Neural cell (in vitro differentiated cells): ENCODE data around the gene UPF1. TPM values are rescaled to one million over a fixed set of nuclear protein-coding genes. Genes with fewer than 3 reads are reported as not detected.
"Not testable (repeated sequence)": the region's sequence is repeated elsewhere in the genome, so short reads cannot be mapped to it uniquely, and the experiment has no call there.

ENCODE experiments used
- H2AFZ ChIP-seq: fragments of 200-600, 300-800 bp; sonication (generic), shearing (Covaris generic); 2 replicates; pipeline ENCODE4 v1.6.0; 2014; ENCODE audit warnings: low read depth, mild to moderate bottlenecking, antibody characterized with exemption, low read length, moderate library complexity
- H3F3A ChIP-seq: fragments of 200-600 bp; shearing (Covaris generic); 2 replicates; pipeline ENCODE4 v1.6.1; 2016; ENCODE audit warnings: mild to moderate bottlenecking, moderate library complexity, mixed read lengths, antibody characterized with exemption, low read length; ENCODE audit not compliant: insufficient read depth, poor library complexity, severe bottlenecking
- H3K27ac ChIP-seq: fragments of 200-600, 300-800 bp; sonication (generic), shearing (Covaris generic); 2 replicates; pipeline ENCODE4 v1.5.1; 2014; ENCODE audit warnings: mild to moderate bottlenecking, low read length, moderate library complexity
- H3K27me3 ChIP-seq: fragments of 300-800, 200-600 bp; sonication (generic), shearing (Covaris generic); 2 replicates; pipeline ENCODE4 v1.6.0; 2014; ENCODE audit warnings: mild to moderate bottlenecking, low read depth, low read length, moderate library complexity; ENCODE audit not compliant: insufficient read depth
- H3K36me3 ChIP-seq: fragments of 300-800, 200-600 bp; sonication (generic), shearing (Covaris generic); 2 replicates; pipeline ENCODE4 v1.5.1; 2014; ENCODE audit warnings: mild to moderate bottlenecking, antibody characterized with exemption, low read length, moderate library complexity; ENCODE audit not compliant: insufficient read depth
- H3K4me2 ChIP-seq: fragments of 300-800, 200-600 bp; sonication (generic), shearing (Covaris generic); 2 replicates; pipeline ENCODE4 v1.6.0; 2014; ENCODE audit warnings: mild to moderate bottlenecking, low read length
- H3K4me3 ChIP-seq: fragments of 300-800, 200-600 bp; sonication (generic), shearing (Covaris generic); 2 replicates; pipeline ENCODE4 v1.5.1; 2014; ENCODE audit warnings: mild to moderate bottlenecking, low read length, moderate library complexity
- H3K79me2 ChIP-seq: fragments of 200-600 bp; shearing (Covaris generic); replicated peaks from 2 replicates; pipeline ENCODE4 v1.6.0; 2014; ENCODE audit warnings: mild to moderate bottlenecking, low read length, moderate library complexity; ENCODE audit not compliant: insufficient read depth
- H3K9ac ChIP-seq: fragments of 300-800, 200-600 bp; sonication (generic), shearing (Covaris generic); 2 replicates; pipeline ENCODE4 v1.6.1; 2016; ENCODE audit warnings: mild to moderate bottlenecking, low read length, mixed read lengths
- H3K9me2 ChIP-seq: fragments of 200-600 bp; shearing (Covaris generic); 2 replicates; pipeline ENCODE4 v1.6.1; 2016; ENCODE audit warnings: mild to moderate bottlenecking, low read length, mixed read lengths; ENCODE audit not compliant: insufficient read depth
- H3K9me3 ChIP-seq: fragments of 200-600, 300-800 bp; sonication (generic), shearing (Covaris generic); 2 replicates; pipeline ENCODE4 v1.6.1; 2016; ENCODE audit warnings: mild to moderate bottlenecking, mixed run types, low read length, moderate library complexity, mixed read lengths
- H4K20me1 ChIP-seq: fragments of 200-600 bp; shearing (Covaris generic); 2 replicates; pipeline ENCODE4 v1.6.1; 2016; ENCODE audit warnings: mild to moderate bottlenecking, mixed run types; ENCODE audit not compliant: insufficient read depth
- CTCF ChIP-seq: fragments of 450-650 bp; IDR thresholded peaks from 2 replicates; pipeline ENCODE4 v1.5.1; 2014; ENCODE audit warnings: antibody characterized with exemption, mild to moderate bottlenecking, moderate library complexity; ENCODE audit not compliant: poor library complexity, severe bottlenecking
- EP300 ChIP-seq: fragments of 450-650 bp; conservative IDR thresholded peaks from 2 replicates; pipeline ENCODE4 v1.6.1; 2014; ENCODE audit warnings: antibody characterized with exemption, mild to moderate bottlenecking, moderate library complexity; ENCODE audit not compliant: poor library complexity, severe bottlenecking
- EZH2 ChIP-seq: fragments of 200-600, 300-800 bp; shearing (Covaris generic), sonication (generic); IDR thresholded peaks from 2 replicates; pipeline ENCODE4 v1.6.1; 2014; ENCODE audit warnings: antibody characterized with exemption, low read length, borderline replicate concordance, mild to moderate bottlenecking; ENCODE audit not compliant: insufficient read depth, poor library complexity, severe bottlenecking
- MXI1 ChIP-seq: fragments of 450-650 bp; conservative IDR thresholded peaks from 2 replicates; pipeline ENCODE4 v1.6.1; 2014; ENCODE audit warnings: antibody characterized with exemption, mild to moderate bottlenecking; ENCODE audit not compliant: poor library complexity, severe bottlenecking
- POLR2AphosphoS5 ChIP-seq: IDR thresholded peaks from 2 replicates; pipeline ENCODE4 v1.6.1; 2012
- RAD21 ChIP-seq: fragments of 450-650 bp; conservative IDR thresholded peaks from 2 replicates; pipeline ENCODE4 v1.6.1; 2014; ENCODE audit warnings: antibody characterized with exemption, mild to moderate bottlenecking, moderate library complexity
- REST ChIP-seq: IDR thresholded peaks from 2 replicates; pipeline ENCODE4 v1.6.1; 2012; ENCODE audit warnings: borderline replicate concordance
- SMC3 ChIP-seq: fragments of 450-650 bp; conservative IDR thresholded peaks from 2 replicates; pipeline ENCODE4 v1.6.1; 2014; ENCODE audit warnings: antibody characterized with exemption, mild to moderate bottlenecking, moderate library complexity; ENCODE audit not compliant: poor library complexity
- TAF1 ChIP-seq: IDR thresholded peaks from 2 replicates; pipeline ENCODE4 v1.6.1; 2012; ENCODE audit warnings: low read depth
- polyA plus RNA-seq: library from polyadenylated mRNA; depleted of rRNA; stranded (reverse); fragments of >200 nt; gene quantifications from 2 replicates; pipeline ENCODE4 v1.2.3, GENCODE V29; 2014

Gene UPF1
- polyA plus RNA-seq, 1 donor from 2014 or later, result 39.3 TPM

- Histone ChIP-seq H3K27me3 (no peaks in the 10 kb centered on the region), H2AFZ (no peak overlapping the region), H3K9me2 (no peaks in the 10 kb centered on the region), H3K9ac (no peak overlapping the region), H3K27ac (no peak overlapping the region), H4K20me1 (no peaks in the 10 kb centered on the region), H3K79me2 (peaks cover 15% of the 10 kb centered on the region), H3K4me3 (no peak overlapping the region), H3K36me3 (peaks cover 4% of the 10 kb centered on the region), H3F3A (no peaks in the 10 kb centered on the region), H3K9me3 (no peaks in the 10 kb centered on the region), H3K4me2 (no peak overlapping the region)
- no peak for TF ChIP-seq TAF1
- TF ChIP-seq CTCF, result no peak
- no peak for TF ChIP-seq RAD21
- no peak for TF ChIP-seq EZH2
- no peak for TF ChIP-seq POLR2AphosphoS5
- no peak for TF ChIP-seq MXI1
- TF ChIP-seq EP300, result no peak
- TF ChIP-seq SMC3, result no peak
- no peak for TF ChIP-seq REST
Observed at GRCh38 chr19:18913466-18913865, 81.7 kb downstream of the UPF1 start.

DNA sequence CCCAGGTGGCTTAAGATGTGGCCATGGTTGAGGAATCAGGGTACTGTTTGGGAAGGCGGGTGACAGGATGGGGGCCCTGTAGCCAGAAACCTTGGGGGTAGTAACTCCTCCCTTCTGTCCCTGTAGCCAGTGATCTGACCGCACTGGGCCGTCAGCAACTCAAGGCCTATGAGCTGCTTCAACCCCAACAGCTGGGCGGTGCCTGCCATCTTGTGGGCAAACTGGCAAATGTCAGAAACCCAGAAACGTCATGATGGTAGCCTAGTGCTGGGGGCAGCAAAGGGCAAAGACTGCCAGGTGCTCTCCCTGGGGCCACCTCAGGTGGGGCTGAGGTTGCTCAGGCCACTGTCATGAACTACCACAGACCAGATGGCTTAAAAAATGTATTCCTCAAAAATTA lies 83.9 kb downstream of the UPF1 start:
- Histone ChIP-seq H3K9me3 (no peaks in the 10 kb centered on the region), H3K79me2 (peaks cover 32% of the 10 kb centered on the region), H3F3A (no peaks in the 10 kb centered on the region), H3K36me3 (peaks cover 4% of the 10 kb centered on the region), H3K27ac (no peak overlapping the region), H3K27me3 (no peaks in the 10 kb centered on the region), H3K4me2 (no peak overlapping the region), H3K9me2 (no peaks in the 10 kb centered on the region), H4K20me1 (no peaks in the 10 kb centered on the region), H2AFZ (no peak overlapping the region), H3K9ac (no peak overlapping the region), H3K4me3 (no peak overlapping the region)
- TF ChIP-seq RAD21 (peak; percentile 55), SMC3 (peak; percentile 27), POLR2AphosphoS5 (no peak), CTCF (peak; percentile 52), REST (no peak)

DNA sequence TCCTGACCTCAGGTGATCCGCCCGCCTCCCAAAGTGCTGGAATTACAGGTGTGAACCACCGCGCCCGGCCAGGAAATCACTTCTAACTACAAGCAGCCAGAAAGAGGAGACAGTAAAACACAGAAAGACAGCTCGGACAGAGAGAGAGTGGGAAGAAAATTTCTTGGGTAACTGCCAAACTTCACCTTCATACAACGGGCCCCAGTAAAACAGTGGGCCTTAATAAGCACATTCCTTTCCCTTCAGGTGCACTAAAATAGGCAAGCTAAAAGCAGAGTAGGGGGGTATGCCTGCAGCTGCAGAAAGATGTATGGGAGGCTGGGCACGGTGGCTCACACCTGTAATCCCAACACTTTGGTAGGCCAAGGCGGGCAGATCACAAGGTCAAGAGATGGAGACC lies 85.8 kb downstream of the UPF1 start:
- H3K4me3 ChIP-seq, result peak overlapping the region; percentile 89

More for the DNA sequence above, 85.8 kb downstream of the UPF1 start:
- not testable (repeated sequence) for H3K27me3 ChIP-seq, H3K9me2 ChIP-seq, H2AFZ ChIP-seq, H3F3A ChIP-seq, H4K20me1 ChIP-seq, H3K9ac ChIP-seq, H3K4me2 ChIP-seq, H3K27ac ChIP-seq, H3K9me3 ChIP-seq, H3K36me3 ChIP-seq
- H3K79me2 ChIP-seq, result peaks cover 32% of the 10 kb centered on the region
